K562 treated with DMSO at 1 percent for 48 hours (cell line): ENCODE results near the gene DPM3. TPM values are rescaled to one million over a fixed set of nuclear protein-coding genes. Genes with fewer than 3 reads are reported as not detected.

Experiments used
- total RNA-seq: library from RNA; unstranded; fragments of 300-600 nt; gene quantifications from 2 replicates; pipeline ENCODE4 v1.2.3, GENCODE V29; 2022; ENCODE audit warnings: low replicate concordance; ENCODE audit errors: extremely low read depth

DPM3 gene, protein sequence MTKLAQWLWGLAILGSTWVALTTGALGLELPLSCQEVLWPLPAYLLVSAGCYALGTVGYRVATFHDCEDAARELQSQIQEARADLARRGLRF
- not detected in 2 replicates for total RNA-seq

GRCh38 chr1:155139895-155140629 is at the start of gene DPM3:
DPM3 (minus strand) TSS chr1:155140531; CDS start chr1:155140240, 291 bp downstream.

GRCh38 chr1:155173478-155174323 is 33.4 kb upstream of the DPM3 start, which contains the start of gene TRIM46:
TRIM46 (plus strand) TSS chr1:155173849; CDS start chr1:155173967, 118 bp downstream.

GRCh38 chr1:155172732-155173477 is 32.6 kb upstream of the DPM3 start, which contains the start of gene KRTCAP2:
KRTCAP2 (minus strand) TSS chr1:155173304; CDS start chr1:155173224, 80 bp downstream.

DNA sequence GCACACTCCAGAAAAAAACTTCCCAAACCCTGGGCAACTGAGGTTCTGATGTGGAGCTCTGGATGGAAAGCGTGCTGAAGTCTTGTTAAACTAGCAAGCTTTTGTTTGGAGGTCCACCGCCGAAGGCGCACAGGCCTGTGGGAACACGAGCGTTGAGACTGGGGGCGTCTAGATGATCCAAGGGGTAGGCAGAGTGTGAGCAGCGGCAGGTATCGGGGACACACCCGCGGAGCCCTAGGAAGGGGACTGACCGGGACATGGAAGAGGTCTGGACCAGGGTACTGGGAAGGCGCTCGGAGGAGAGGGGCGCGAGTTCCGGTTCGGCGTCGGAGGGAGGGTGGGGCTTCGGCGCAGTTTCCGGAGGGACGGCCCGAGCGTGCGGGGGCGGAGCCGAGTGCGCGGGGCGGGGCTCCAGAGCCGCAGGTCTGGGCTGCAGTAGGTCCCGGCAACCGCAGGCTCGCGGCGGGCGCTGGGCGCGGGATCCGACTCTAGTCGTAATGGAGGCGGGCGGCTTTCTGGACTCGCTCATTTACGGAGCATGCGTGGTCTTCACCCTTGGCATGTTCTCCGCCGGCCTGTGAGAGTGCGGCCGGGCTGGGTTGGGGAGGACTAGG is 4.8 kb downstream of the DPM3 start, which contains the start of gene SLC50A1:
Gene SLC50A1 (plus strand): TSS at position 438 of the 614 bp plus-strand sequence. CDS start 60 bp downstream, at position 498.

DNA sequence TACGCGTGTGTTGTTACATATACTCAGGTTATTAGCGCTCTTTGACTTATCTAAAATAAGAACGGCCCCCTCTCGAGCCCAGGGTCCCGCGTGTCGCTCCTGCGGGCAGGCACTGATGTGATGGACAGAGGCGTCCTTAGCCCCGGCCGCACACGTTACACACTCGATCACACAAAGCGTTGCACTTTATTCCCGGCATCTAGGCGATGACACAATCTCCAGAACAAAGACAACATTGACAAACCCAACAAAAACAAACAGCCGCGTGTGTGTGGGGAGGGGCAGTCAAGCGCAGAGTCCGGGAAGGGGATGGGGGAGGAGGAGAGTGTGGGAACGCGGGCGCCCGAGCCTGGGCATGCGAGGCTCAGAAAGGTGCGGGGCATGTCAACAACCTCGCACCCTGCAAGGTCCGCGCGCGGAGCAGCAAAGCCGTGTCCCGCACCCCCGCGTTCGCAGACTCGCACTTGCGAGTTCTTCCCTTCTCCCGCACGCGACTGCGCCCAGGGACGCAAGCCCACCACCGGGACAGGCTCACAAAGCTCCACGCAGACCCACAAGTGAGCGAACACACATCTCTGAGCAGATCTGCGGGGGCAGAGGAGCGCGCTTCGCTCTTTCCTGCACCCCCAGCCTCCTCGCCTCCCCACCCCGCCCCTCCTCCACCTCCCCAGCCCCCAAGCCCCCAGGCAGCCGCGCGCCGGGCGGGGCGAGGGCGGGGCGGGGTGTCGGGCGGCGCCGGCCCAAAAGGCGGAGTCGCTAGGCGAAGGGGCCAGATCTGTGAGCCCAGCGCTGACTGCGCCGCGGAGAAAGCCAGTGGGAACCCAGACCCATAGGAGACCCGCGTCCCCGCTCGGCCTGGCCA is 13.0 kb downstream of the DPM3 start, which contains the start of gene EFNA1:
Gene EFNA1 (plus strand): TSS at position 772 of the 862 bp plus-strand sequence. CDS start 102 bp downstream, outside the sequence.

Other genes starting within 250 kb of the DPM3 start
- gene PMVK, start 203.8 kb downstream of the DPM3 start, total RNA-seq, result not detected in 2 replicates
- not detected in 2 replicates for gene PBXIP1, start 184.4 kb downstream of the DPM3 start, total RNA-seq
- gene PYGO2, start 178.7 kb downstream of the DPM3 start, total RNA-seq, result not detected in 2 replicates
- not detected in 2 replicates for gene SHC1, start 169.8 kb downstream of the DPM3 start, total RNA-seq
- gene CKS1B, start 165.8 kb downstream of the DPM3 start, total RNA-seq, result not detected in 2 replicates
- gene FLAD1, start 157.2 kb downstream of the DPM3 start, total RNA-seq, result not detected in 2 replicates
- not detected in 2 replicates for gene LENEP, start 146.9 kb downstream of the DPM3 start, total RNA-seq
- gene ZBTB7B, start 137.7 kb downstream of the DPM3 start, total RNA-seq, result not detected in 2 replicates
- not detected in 2 replicates for gene DCST2, start 106.8 kb downstream of the DPM3 start, total RNA-seq
- not detected in 2 replicates for gene DCST1, start 106.7 kb downstream of the DPM3 start, total RNA-seq
- not detected in 2 replicates for gene ADAM15, start 89.2 kb downstream of the DPM3 start, total RNA-seq
- gene EFNA4, start 76.8 kb downstream of the DPM3 start, total RNA-seq, result not detected in 2 replicates
- gene EFNA3, start 61.7 kb downstream of the DPM3 start, total RNA-seq, result not detected in 2 replicates
- gene EFNA1, start 12.7 kb downstream of the DPM3 start, total RNA-seq, result not detected in 2 replicates
- not detected in 2 replicates for gene SLC50A1, start 4.7 kb downstream of the DPM3 start, total RNA-seq
- not detected in 2 replicates for gene KRTCAP2, start 32.8 kb upstream of the DPM3 start, total RNA-seq
- gene TRIM46, start 33.3 kb upstream of the DPM3 start, total RNA-seq, result not detected in 2 replicates
- not detected in 2 replicates for gene THBS3, start 67.4 kb upstream of the DPM3 start, total RNA-seq
- not detected in 2 replicates for gene MTX1, start 68.2 kb upstream of the DPM3 start, total RNA-seq
- gene ENTREP3, start 115.0 kb upstream of the DPM3 start, total RNA-seq, result not detected in 2 replicates
- gene SCAMP3, start 121.8 kb upstream of the DPM3 start, total RNA-seq, result not detected in 2 replicates
- gene CLK2, start 133.0 kb upstream of the DPM3 start, total RNA-seq, result not detected in 2 replicates
- gene HCN3, start 136.9 kb upstream of the DPM3 start, total RNA-seq, result not detected in 2 replicates
- gene PKLR, start 160.9 kb upstream of the DPM3 start, total RNA-seq, result not detected in 2 replicates
- not detected in 2 replicates for gene FDPS, start 168.3 kb upstream of the DPM3 start, total RNA-seq
- gene RUSC1, start 180.4 kb upstream of the DPM3 start, total RNA-seq, result not detected in 2 replicates